Fibroblast of skin of scalp (primary cell): ENCODE measurements around the gene CACNA2D1.
A peak's percentile ranks its signal among the peaks of the same experiment; 100 is the strongest.

Experiments used
- DNase-seq: peaks from one replicate; pipeline ENCODE4 v3.0.0-alpha.2; 2013

The CACNA2D1 gene

DNA sequence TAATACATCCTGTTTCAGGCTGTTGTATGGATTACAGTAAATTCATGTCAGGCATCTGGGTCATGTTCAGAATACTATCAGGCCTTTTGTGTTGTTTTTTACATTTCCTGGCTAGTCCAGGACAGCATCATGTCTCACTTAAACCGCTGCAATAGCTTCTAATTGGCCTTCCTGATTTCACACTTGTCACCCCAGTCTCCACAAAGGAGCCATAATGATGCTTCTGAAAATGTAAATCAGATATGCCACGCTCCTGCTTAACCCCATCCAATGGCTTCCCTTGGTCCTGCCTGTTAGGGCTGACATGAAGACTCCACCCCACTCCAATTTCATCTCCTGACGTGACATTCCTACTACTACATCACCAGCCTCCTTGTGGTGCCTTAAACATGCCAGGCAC lies 220.0 kb downstream of the CACNA2D1 start:
- no peak for DNase-seq

DNA sequence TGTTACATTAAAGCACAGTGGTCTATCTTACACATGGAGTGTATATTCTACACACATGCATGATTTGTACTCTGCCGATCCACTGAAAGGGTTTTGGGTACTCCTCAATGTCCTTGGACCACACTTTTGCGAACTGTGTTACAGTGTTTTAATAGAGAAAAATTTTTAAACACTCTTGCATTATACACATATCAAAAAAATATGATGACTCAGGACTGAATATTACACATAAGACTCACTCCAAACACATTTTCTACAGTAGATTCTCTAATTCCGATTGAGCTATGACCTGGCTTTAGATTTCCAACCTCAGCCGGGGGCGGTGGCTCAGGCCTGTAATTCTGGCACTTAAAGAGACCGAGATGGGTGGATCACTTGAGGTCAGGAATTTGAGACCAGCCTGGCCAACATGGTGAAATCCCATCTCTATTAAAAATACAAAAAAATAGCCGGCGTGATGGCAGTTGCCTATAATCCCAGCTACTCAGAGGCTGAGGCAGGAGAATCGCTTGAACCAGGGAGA lies 222.4 kb downstream of the CACNA2D1 start:
- DNase-seq: no peak

DNA sequence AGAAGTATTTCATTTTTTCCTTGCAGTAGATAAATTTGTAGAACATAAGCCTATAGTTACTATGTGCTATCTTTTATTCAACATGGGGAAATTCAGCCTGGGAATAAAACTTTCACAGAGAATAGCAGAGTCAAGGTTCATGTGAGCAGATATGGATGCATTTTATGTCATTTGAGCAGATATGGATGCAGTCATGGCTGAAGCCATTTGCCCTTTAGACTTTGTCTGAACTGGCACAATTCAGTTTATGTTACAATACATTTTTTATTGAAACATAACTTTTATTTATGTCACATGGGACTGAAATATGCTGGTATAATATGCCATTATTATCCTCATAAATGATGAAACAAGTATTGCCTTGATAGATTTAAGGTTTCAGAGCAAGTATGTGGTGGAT lies 231.1 kb downstream of the CACNA2D1 start:
- DNase-seq: no peak

DNA sequence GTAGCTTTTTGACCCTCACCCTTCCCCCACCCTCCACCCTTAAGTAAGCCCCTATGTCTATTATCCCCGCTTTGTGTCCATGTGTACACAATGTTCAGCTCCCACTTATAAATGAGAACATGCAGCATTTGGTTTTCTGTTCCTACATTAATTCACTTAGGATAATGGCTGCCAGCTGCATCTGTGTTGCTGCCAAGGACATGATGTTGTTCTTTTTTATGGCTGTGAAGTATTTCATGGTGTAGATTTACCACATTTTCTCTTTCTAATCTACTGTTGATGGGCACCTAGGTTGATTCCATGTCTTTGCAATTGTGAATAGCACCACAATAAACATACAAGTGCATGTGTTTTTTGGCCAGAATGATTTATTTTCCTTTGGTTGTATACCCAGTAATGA lies 232.2 kb downstream of the CACNA2D1 start:
- no peak for DNase-seq

DNA sequence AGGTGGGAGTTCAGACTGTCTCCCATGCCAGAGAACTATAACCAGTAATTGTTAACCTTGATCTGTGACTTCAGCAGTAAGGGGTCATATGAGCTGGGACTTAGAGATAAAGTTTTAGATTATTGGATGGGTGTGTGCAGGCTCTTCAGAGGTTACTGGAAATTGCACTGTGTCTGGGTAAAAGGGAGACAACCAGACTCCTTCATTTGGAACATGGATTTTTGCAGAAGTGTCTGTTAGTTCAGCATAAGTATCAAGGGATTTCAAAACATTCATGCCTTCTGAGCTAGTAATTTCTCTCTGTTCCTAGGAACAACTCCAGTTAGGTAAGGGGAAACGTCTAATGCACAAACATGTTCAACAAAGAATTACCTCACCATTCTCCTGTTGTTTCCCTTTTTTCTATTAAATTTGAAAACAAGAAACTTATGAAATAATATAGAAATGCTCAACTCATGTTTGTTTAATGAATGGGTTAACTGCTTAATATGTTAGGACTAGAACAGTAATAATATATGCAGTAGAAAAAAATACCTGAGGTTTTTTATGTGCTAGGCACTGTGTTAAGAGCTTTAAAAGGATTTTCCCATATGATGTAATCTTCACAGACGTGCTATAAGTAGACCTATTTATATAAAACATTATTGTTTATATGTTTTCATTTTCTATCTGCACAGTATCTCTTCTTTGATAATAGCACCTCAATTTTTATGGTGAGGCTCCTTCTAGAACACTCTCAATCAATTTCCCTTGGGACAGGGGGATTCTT lies 233.0 kb downstream of the CACNA2D1 start:
- no peak for DNase-seq

DNA sequence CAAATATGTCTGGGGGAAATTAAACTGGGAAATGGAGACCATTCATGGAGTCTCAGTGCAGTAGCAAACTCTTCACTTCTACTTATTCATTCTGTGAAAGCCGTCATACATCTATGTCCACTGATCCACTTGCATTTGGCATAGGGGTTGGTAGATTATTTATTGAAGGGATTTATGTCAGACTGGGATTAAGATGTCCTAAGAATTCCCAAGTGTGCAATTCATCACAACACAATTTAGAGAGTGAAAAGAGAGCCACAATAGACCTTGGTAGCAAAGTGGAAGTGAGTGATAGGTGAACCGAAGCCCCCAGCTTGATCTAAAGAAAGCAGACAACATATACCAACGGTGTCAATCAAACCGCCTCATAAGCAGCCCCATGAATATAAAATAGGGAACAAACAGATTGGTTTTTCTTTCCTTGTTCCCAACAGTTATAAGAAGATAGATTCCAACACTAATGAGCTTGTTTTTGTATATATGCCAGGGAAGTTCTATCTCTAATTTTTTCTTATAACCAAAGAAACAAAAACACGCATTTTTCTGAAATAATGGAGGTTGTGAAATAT lies 234.3 kb downstream of the CACNA2D1 start:
- DNase-seq: no peak

DNA sequence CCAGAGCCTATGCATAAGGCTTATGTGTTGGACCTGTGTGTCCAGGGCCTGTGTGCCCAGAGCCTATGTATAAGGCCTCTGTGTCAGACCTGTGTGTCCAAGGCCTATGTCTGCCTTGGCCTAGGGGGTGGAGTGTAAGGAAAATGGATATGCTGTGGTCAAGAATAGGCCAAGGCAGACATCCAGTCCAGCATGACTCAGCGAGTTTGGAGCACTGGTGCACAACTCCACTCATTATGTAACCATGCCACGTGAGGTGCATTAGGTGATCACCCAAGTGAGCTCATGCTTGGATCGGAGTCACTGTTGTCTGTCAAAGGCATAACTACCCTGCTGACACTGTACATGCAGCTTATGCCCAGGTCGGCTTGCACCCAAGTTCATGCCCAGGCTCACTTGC lies 238.9 kb downstream of the CACNA2D1 start:
- DNase-seq: peak; percentile 8

DNA sequence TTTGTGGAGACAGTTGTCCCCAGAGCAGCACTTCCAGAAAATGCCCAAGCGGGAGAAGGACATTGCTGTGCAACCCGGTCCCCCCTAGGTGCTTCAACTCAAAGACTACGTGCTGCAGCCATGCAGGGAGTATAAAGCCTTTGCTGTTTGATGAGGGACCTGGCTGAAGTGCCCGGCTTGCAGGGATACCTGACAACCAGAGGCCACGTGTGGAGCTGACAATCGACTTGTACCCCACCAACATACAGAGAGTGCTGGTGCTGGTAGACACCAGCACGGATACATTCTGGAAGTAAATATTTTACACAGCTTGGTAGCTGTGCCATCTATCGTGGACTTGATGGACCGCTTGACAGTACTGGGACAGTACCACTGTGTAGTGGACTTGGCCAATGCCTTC lies 240.6 kb downstream of the CACNA2D1 start:
- DNase-seq: no peak

DNA sequence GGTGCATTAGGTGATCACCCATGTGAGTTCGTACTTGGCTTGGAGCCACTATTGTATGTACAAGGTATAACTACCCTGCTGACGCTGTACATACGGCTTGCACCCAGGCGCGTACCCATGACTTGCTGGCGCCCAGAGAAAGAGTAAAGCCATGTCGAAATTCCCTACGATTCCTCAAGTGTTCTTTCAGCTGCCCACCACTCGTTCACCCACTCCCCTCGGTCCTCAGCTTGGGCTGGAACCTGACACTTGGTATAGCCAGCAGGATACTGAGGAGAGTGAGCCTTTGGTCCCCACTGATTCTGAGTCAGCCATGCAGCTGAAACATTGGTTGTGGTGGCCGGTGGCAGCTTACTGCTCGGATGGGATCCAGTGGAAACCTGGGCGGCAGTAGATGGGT lies 241.5 kb downstream of the CACNA2D1 start:
- no peak for DNase-seq

DNA sequence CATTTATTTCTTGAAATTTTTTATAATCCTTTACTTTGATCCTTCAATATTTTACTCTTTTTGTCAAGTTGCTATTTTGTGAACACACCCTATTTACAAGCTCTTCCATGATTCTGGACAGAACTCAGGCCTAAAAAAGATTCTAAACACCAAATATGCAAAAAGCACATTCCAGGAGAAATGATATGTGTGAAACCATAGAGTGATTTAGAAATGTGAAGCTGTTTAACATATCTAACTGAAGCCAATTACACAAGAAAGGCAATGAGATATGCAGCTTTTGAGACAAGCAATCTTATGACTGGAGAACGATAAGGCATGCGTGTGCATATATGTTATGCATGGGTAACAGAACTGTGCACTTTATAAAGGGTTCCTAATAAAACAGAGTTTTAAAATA lies 243.0 kb downstream of the CACNA2D1 start:
- no peak for DNase-seq

DNA sequence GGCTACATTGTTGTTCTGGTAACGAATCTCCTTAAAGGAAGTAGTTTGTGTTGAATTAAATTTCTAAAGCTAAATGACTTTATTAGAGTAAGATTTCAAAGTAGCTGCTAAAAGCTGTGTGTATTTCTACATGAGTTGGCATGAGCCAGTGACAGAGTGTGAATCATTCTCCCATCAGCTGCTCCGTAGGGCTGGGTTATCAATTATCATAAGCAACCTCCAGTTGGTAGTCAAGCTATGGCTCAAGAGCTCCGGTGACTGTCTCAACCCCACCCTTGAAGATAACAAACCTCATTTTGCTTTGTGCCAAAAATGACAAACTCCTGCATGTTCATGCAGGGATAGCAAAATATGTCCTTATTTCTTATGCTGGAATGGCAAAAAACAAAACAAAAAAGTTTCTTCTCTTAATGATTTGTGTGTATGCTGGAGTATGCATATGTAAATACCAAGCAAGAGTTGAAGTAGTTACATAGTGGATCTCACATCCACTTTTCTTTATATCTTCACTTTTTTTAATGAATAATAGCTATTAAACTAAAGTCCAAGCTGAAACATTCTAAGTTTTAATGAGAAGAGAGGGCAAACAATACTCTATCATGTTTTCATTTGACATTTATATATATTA lies 249.4 kb downstream of the CACNA2D1 start:
- peak; percentile 34 for DNase-seq

DNA sequence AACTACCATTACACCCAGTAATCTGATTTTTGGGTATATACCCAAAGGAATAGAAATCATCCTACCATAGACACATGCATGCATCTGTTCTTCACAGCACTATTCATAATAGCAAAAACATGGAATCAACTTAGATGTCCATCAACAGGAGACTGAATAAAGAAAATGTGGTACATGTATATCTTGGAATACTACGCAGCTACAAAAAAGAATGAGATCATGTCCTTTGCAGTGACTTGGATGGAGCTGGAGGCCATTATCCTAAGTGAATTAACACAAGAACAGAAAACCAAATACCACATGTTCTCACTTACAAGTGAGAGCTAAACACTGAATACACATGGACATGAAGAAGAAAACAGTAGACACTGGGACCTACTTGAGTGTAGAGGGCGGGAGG lies 254.9 kb downstream of the CACNA2D1 start:
- DNase-seq: no peak

DNA sequence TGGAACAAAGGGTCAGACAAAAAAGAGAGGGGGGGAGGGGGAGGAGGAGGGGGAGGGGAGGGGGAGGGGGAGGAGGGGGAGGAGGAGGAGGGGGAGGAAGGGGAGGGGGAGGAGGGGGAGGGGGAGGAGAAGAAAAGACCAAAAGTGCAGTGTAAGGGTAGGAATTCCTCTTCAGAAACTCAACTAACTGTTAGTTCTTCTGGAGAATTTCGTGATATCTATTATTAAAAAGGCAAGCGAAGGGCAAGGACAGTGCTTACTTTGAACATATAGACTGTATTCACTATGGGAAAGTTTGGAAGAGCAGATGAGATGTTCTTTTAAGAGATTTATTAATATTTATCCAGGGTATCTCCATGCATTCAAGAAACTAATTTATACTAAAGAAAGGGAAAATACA lies 258.1 kb downstream of the CACNA2D1 start:
- DNase-seq: no peak

DNA sequence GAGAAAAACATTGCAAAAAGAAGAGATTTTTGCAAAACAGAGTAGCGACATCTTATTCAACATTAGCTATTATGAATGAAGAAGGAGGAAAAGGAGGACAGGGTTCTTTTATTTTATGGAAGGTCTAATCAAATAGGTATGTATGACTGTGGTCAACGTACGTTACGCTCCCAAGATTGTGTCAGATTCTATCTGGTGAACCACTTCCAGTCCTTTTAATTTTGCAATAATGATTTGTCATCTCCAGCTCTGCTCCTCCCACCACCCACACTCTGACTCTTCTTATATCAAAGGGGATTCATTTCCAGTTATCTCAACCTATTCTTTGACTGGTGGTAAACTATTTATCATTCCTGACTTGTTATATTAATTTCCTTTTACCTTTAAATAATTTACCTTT lies 259.9 kb downstream of the CACNA2D1 start:
- peak; percentile 17 for DNase-seq

DNA sequence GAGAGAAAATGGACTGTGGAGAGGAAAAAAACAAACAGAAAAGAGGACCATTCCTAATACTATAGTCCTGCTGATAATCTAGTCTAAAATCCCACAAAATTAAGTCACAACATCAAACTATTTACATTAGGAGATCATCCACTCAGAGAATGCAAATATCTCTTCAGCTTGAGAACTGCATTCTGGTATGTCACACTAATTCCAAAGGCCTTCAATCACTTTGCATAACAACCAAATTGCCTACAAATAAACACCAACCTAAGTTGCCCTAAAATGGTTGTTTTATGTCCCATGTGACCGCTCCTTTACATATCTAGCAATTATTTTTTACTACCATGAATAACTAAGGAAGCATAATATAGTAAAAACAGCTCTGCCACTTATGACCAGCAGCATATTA lies 264.3 kb downstream of the CACNA2D1 start:
- peak; percentile 34 for DNase-seq

DNA sequence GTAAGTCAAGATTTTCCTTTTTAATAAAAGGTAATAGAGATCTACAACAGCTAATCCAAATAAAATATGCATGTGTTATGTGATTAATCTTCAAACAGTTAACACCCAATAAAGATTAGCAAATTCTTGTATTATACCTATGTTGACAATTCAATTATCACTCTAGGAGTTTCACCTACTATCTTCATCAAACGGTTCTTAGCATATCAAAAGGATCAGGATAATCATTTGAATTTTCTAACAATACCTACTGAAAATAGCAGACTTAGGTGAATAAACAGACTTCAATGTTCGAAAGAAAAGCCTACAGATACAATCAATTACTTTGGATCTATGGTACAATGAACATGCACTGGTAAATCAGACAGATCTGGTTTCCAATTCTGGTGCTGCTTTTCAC lies 268.3 kb downstream of the CACNA2D1 start:
- DNase-seq: no peak

DNA sequence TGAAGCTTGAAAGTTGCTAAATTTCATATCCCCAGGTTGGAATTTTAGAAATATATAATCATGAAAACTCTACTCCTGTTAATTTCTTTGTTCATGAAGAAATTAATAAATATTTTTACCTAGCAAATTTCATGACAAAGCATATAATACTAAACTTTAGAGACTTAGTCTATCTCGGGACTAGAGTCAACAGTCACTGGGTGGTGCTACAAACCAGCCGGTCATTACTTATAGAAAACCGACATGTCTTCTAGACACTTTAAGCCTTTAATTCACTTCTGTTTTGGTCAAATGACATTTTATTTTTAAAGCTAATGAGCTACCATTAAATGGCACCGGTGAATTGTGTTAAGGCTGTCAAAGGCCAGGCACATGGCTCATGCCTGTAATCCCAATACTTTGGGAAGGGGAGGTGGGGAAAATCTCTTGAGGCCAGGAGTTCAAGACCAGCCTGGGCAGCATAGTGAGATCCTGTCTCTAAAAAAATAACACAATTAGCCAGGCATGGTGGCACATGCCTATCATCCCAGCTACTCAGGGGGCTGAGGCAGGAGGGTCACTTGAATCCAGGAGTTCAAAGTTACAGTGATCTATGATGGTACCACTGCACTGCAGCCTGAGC lies 270.1 kb downstream of the CACNA2D1 start:
- no peak for DNase-seq

DNA sequence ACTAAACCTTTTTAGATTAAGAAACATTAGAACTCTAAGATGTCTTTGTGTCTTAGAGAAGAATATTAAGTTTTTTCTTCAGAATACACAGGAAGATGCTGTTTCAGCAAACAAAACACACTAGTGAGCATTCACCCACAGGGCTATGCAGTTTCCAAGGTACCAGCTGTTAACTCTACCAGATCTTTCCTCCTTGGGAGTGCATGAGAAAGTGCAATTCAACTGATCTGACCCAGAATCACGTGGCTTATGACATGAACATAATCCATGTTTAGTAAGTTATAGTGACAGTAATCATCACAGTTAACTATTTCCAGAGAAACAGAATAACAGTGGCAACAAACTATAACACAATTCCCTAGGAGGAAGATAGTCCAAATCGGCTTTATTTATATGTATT lies 270.7 kb downstream of the CACNA2D1 start:
- no peak for DNase-seq

DNA sequence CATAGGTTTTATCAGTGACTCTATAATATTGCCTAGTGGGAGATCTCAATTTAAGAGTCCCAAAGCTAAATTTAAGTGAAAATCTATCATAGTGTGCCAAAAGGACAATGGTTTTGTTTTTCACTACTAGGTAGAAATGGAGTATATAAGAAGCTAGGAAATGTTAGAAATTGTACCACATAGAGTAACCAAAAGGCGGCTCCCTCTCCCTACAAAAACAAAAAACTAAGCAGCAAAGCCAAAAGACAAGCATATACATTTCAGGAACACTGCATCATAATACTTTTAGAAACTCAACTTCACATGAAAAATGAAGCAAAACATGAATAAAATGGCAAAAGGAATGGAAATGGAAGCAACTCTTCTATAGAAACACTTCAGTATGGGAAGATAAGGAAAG lies 271.6 kb downstream of the CACNA2D1 start:
- DNase-seq: peak; percentile 17

DNA sequence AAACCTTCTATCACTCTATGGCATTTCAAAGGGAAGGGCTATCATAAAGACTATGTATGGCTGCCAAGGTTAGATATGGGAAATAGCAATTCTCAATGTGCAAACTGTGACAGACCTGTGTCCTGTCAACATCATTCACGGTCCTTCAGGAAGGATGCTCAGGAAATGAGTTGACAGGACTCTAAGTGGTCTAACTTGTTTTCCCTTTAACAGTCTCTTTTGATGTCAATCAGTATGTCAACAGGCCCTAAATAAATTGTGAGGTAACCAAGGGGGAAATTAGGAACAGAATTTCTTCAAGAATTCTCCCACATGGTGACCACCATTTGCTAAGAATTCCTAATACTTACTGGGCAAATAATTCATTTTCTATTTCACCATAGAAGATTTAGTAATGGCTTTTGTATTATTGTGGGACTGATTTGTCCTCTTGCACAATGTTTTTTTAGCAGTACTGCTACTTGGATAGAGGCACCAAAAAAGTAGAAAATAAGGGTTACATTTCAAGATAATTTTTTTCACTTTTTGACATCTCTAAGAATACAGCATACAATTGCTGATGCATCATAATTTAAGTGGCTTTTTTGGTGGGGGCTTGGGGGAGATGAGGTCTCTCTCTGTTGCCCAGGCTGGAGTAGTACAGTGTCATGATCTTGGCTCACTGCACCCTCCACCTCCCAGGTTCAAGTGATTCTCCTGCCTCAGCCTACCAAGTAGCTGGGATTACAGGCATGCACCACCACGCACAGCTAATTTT lies 275.8 kb downstream of the CACNA2D1 start:
- no peak for DNase-seq

DNA sequence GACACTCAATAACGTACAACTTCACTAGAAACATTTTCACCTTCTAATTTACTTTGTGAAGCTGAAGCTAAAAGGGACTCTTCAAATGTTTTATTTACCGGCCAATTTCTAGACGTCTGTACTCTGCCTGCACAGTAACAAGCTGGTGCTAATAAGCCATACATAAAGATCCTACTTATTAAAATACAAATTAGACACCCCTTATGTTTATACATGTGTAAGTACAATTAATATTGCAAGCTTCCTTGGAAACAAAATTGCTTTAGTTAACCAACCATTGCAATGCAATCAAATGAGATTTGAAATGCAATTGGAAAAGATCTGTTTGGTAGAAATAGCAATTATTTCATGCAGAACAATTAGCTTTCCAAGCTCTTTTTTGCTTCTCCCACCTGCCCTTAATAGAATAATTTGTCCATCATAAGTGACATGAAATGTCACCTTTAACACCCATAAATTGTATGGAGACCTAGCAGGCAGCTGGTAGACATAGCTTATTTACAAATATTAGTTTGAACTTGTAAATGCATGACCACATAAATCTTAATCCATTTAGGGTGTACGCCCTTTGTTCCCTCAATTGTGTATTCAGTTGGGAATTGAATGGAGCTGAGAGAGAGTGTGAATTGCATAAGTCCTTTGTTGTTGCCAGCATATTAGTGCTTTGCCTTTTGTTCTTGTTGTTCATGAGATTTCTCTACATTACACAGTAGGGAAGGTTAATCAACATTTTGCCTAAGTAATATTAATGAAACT lies 277.1 kb downstream of the CACNA2D1 start:
- no peak for DNase-seq

DNA sequence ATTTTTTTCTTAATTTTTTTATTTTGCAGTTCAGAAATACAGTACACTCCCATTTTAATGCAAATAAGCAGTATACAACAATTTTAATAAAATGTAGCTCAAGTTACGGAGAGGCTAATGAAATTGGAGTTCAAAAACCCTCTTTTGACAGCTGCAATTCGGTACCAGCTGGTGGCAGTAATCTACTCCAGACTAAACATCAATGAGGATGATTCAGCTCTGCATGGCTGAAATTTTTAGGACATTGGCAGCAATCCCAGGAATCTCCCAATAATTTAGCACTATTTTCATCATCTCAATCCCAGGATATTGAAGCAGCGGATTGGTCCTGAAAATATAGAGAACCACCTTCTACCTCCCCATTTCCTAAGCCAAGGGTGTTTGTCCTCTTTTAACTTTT lies 278.8 kb downstream of the CACNA2D1 start:
- peak; percentile 92 for DNase-seq
